Thyroid gland (tissue), 4 donors: ENCODE measurements around the gene CDH4. TPM values are rescaled to one million over a fixed set of nuclear protein-coding genes. Genes with fewer than 3 reads are reported as not detected.

ENCODE experiments used
- DNase-seq, 2 donors: peaks; one replicate each; pipeline ENCODE4 v3.0.0-alpha.2; 2019
- H3K27ac ChIP-seq, 3 donors: fragments of 200-600 bp; sonication (generic); 1 replicate in 2 of 3; 2 replicates in 1 of 3; pipeline ENCODE4 v1.5.1; 2016 to 2019; ENCODE audit warnings: mild to moderate bottlenecking in 1 of 3, moderate library complexity in 1 of 3
- H3K27me3 ChIP-seq: fragments of 200-600 bp; sonication (generic); one replicate; pipeline ENCODE4 v1.5.1; 2019
- H3K36me3 ChIP-seq, 2 donors: fragments of 200-600 bp; sonication (generic); one replicate each; pipeline ENCODE4 v1.5.1; 2016 to 2019
- H3K4me1 ChIP-seq, 2 donors: fragments of 200-600 bp; sonication (generic); one replicate each; pipeline ENCODE4 v1.5.1; 2017 to 2019
- H3K4me3 ChIP-seq, 3 donors: fragments of 200-600 bp; sonication (generic); replicated peaks in 1 of 3; 1 replicate in 2 of 3; 2 replicates in 1 of 3; pipeline ENCODE4 v1.5.1; 2016; ENCODE audit warnings: mild to moderate bottlenecking in 1 of 3
- H3K9me3 ChIP-seq: fragments of 200-600 bp; sonication (generic); one replicate; pipeline ENCODE4 v1.5.1; 2017
- CTCF ChIP-seq, 6 experiments: fragments of 200-600 bp in 3 of 6; fragments of 450-650 bp in 3 of 6; sonication (generic) in 3 of 6; IDR thresholded peaks; one replicate each; pipeline ENCODE4 v1.5.1; 2016 to 2019; ENCODE audit warnings: antibody characterized with exemption in 6 of 6, mild to moderate bottlenecking in 2 of 6, inconsistent platforms in 1 of 6, moderate library complexity in 1 of 6
- POLR2A ChIP-seq, 2 donors: fragments of 450-650 bp; IDR thresholded peaks; one replicate each; pipeline ENCODE4 v1.6.1; 2017; ENCODE audit warnings: antibody characterized with exemption in 2 of 2, mild to moderate bottlenecking in 2 of 2, moderate library complexity in 1 of 2
- WGBS, 2 donors: methylation state at CpG; one replicate each; pipeline ENCODE4 v1.1.5; 2017; 5-methylcytosine and 5-hydroxymethylcytosine counted together
- intact Hi-C: fragments of 100-400 bp; cut with DNase I; formaldehyde crosslinking; loops from one replicate; pipeline ENCODE4 v1.15.1; 2023
- total RNA-seq, 4 donors: library from RNA; depleted of rRNA; stranded (reverse); fragments of >200 nt; gene quantifications; one replicate each; pipeline ENCODE4 v1.2.3, GENCODE V29; 2016

CDH4 gene
- total RNA-seq, 4 donors from 2014 or later: 0.22 to 0.29 (median 0.29) TPM; not detected in 1

GRCh38 chr20:61861858-61862257, 609.8 kb downstream of the CDH4 start:
- intact Hi-C loops: no loop called here
- Histone ChIP-seq H3K4me1 (no peaks in the 10 kb centered on the region), H3K27me3 (no peaks in the 10 kb centered on the region), H3K4me3 (no peak overlapping the region), H3K9me3 (no peaks in the 10 kb centered on the region), H3K36me3 (no peaks in the 10 kb centered on the region), H3K27ac (no peak overlapping the region)
- 93% methylated on average over 13 to 14 of the region's 15 CpGs for WGBS, 2 donors
- TF ChIP-seq CTCF (IDR thresholded peaks at IDR 0.05): no peak
- TF ChIP-seq POLR2A (IDR thresholded peaks at IDR 0.05): no peak
- DNase-seq: no peak

- H3K27me3 ChIP-seq: no peaks in the 10 kb centered on the region
- H3K27ac ChIP-seq: no peak overlapping the region
- no peak for DNase-seq
- intact Hi-C loops: no loop called here
- no peaks in the 10 kb centered on the region for H3K36me3 ChIP-seq
- no peak for TF ChIP-seq POLR2A (IDR thresholded peaks at IDR 0.05)
- no peak for TF ChIP-seq CTCF (IDR thresholded peaks at IDR 0.05)
- no peaks in the 10 kb centered on the region for H3K9me3 ChIP-seq
- no peak overlapping the region for H3K4me3 ChIP-seq
- 66 to 76% methylated on average over 13 of the region's 13 CpGs for WGBS, 2 donors
- H3K4me1 ChIP-seq: no peaks in the 10 kb centered on the region
Observed at GRCh38 chr20:61862881-61863280, 610.8 kb downstream of the CDH4 start.

GRCh38 chr20:61864481-61864880, 612.4 kb downstream of the CDH4 start:
- Histone ChIP-seq H3K4me1 (no peaks in the 10 kb centered on the region), H3K27ac (no peak overlapping the region), H3K36me3 (no peaks in the 10 kb centered on the region), H3K4me3 (no peak overlapping the region), H3K27me3 (no peaks in the 10 kb centered on the region), H3K9me3 (no peaks in the 10 kb centered on the region)
- DNase-seq: no peak
- TF ChIP-seq CTCF (IDR thresholded peaks at IDR 0.05): no peak
- TF ChIP-seq POLR2A (IDR thresholded peaks at IDR 0.05): no peak
- 80 to 88% methylated on average over 1 to 9 of the region's 12 CpGs for WGBS, 2 donors
- intact Hi-C loops: no loop called here

GRCh38 chr20:61865353-61865752, 613.3 kb downstream of the CDH4 start:
- no peak for DNase-seq
- Histone ChIP-seq H3K27ac (no peak overlapping the region), H3K27me3 (no peaks in the 10 kb centered on the region), H3K36me3 (no peaks in the 10 kb centered on the region), H3K4me3 (no peak overlapping the region), H3K4me1 (no peaks in the 10 kb centered on the region), H3K9me3 (no peaks in the 10 kb centered on the region)
- intact Hi-C loops: no loop called here
- WGBS, 2 donors: 82 to 100% methylated on average over 1 of the region's 1 CpG
- TF ChIP-seq POLR2A (IDR thresholded peaks at IDR 0.05) (no peak), CTCF (IDR thresholded peaks at IDR 0.05) (no peak)

GRCh38 chr20:61866165-61866564, 614.1 kb downstream of the CDH4 start:
- no peak overlapping the region for H3K27ac ChIP-seq
- H3K9me3 ChIP-seq: no peaks in the 10 kb centered on the region
- H3K36me3 ChIP-seq: no peaks in the 10 kb centered on the region
- H3K4me1 ChIP-seq: no peaks in the 10 kb centered on the region
- no peak for DNase-seq
- no peak overlapping the region for H3K4me3 ChIP-seq
- TF ChIP-seq POLR2A (IDR thresholded peaks at IDR 0.05) (no peak), CTCF (IDR thresholded peaks at IDR 0.05) (no peak)
- intact Hi-C loops: no loop called here
- 46 to 51% methylated on average over 5 of the region's 5 CpGs for WGBS, 2 donors
- H3K27me3 ChIP-seq: no peaks in the 10 kb centered on the region
